Neural cell (in vitro differentiated cells): ENCODE data around the gene TTLL12. TPM values are rescaled to one million over a fixed set of nuclear protein-coding genes. Genes with fewer than 3 reads are reported as not detected.

ENCODE experiments used
- H2AFZ ChIP-seq: fragments of 200-600, 300-800 bp; sonication (generic), shearing (Covaris generic); 2 replicates; pipeline ENCODE4 v1.6.0; 2014; ENCODE audit warnings: low read depth, mild to moderate bottlenecking, antibody characterized with exemption, low read length, moderate library complexity
- H3F3A ChIP-seq: fragments of 200-600 bp; shearing (Covaris generic); 2 replicates; pipeline ENCODE4 v1.6.1; 2016; ENCODE audit warnings: mild to moderate bottlenecking, moderate library complexity, mixed read lengths, antibody characterized with exemption, low read length; ENCODE audit not compliant: insufficient read depth, poor library complexity, severe bottlenecking
- H3K27ac ChIP-seq: fragments of 200-600, 300-800 bp; sonication (generic), shearing (Covaris generic); 2 replicates; pipeline ENCODE4 v1.5.1; 2014; ENCODE audit warnings: mild to moderate bottlenecking, low read length, moderate library complexity
- H3K27me3 ChIP-seq: fragments of 300-800, 200-600 bp; sonication (generic), shearing (Covaris generic); 2 replicates; pipeline ENCODE4 v1.6.0; 2014; ENCODE audit warnings: mild to moderate bottlenecking, low read depth, low read length, moderate library complexity; ENCODE audit not compliant: insufficient read depth
- H3K36me3 ChIP-seq: fragments of 300-800, 200-600 bp; sonication (generic), shearing (Covaris generic); 2 replicates; pipeline ENCODE4 v1.5.1; 2014; ENCODE audit warnings: mild to moderate bottlenecking, antibody characterized with exemption, low read length, moderate library complexity; ENCODE audit not compliant: insufficient read depth
- H3K4me2 ChIP-seq: fragments of 300-800, 200-600 bp; sonication (generic), shearing (Covaris generic); 2 replicates; pipeline ENCODE4 v1.6.0; 2014; ENCODE audit warnings: mild to moderate bottlenecking, low read length
- H3K4me3 ChIP-seq: fragments of 300-800, 200-600 bp; sonication (generic), shearing (Covaris generic); 2 replicates; pipeline ENCODE4 v1.5.1; 2014; ENCODE audit warnings: mild to moderate bottlenecking, low read length, moderate library complexity
- H3K79me2 ChIP-seq: fragments of 200-600 bp; shearing (Covaris generic); replicated peaks from 2 replicates; pipeline ENCODE4 v1.6.0; 2014; ENCODE audit warnings: mild to moderate bottlenecking, low read length, moderate library complexity; ENCODE audit not compliant: insufficient read depth
- H3K9ac ChIP-seq: fragments of 300-800, 200-600 bp; sonication (generic), shearing (Covaris generic); 2 replicates; pipeline ENCODE4 v1.6.1; 2016; ENCODE audit warnings: mild to moderate bottlenecking, low read length, mixed read lengths
- H3K9me2 ChIP-seq: fragments of 200-600 bp; shearing (Covaris generic); 2 replicates; pipeline ENCODE4 v1.6.1; 2016; ENCODE audit warnings: mild to moderate bottlenecking, low read length, mixed read lengths; ENCODE audit not compliant: insufficient read depth
- H3K9me3 ChIP-seq: fragments of 200-600, 300-800 bp; sonication (generic), shearing (Covaris generic); 2 replicates; pipeline ENCODE4 v1.6.1; 2016; ENCODE audit warnings: mild to moderate bottlenecking, mixed run types, low read length, moderate library complexity, mixed read lengths
- H4K20me1 ChIP-seq: fragments of 200-600 bp; shearing (Covaris generic); 2 replicates; pipeline ENCODE4 v1.6.1; 2016; ENCODE audit warnings: mild to moderate bottlenecking, mixed run types; ENCODE audit not compliant: insufficient read depth
- CTCF ChIP-seq: fragments of 450-650 bp; IDR thresholded peaks from 2 replicates; pipeline ENCODE4 v1.5.1; 2014; ENCODE audit warnings: antibody characterized with exemption, mild to moderate bottlenecking, moderate library complexity; ENCODE audit not compliant: poor library complexity, severe bottlenecking
- EP300 ChIP-seq: fragments of 450-650 bp; conservative IDR thresholded peaks from 2 replicates; pipeline ENCODE4 v1.6.1; 2014; ENCODE audit warnings: antibody characterized with exemption, mild to moderate bottlenecking, moderate library complexity; ENCODE audit not compliant: poor library complexity, severe bottlenecking
- EZH2 ChIP-seq: fragments of 200-600, 300-800 bp; shearing (Covaris generic), sonication (generic); IDR thresholded peaks from 2 replicates; pipeline ENCODE4 v1.6.1; 2014; ENCODE audit warnings: antibody characterized with exemption, low read length, borderline replicate concordance, mild to moderate bottlenecking; ENCODE audit not compliant: insufficient read depth, poor library complexity, severe bottlenecking
- MXI1 ChIP-seq: fragments of 450-650 bp; conservative IDR thresholded peaks from 2 replicates; pipeline ENCODE4 v1.6.1; 2014; ENCODE audit warnings: antibody characterized with exemption, mild to moderate bottlenecking; ENCODE audit not compliant: poor library complexity, severe bottlenecking
- POLR2AphosphoS5 ChIP-seq: IDR thresholded peaks from 2 replicates; pipeline ENCODE4 v1.6.1; 2012
- RAD21 ChIP-seq: fragments of 450-650 bp; conservative IDR thresholded peaks from 2 replicates; pipeline ENCODE4 v1.6.1; 2014; ENCODE audit warnings: antibody characterized with exemption, mild to moderate bottlenecking, moderate library complexity
- REST ChIP-seq: IDR thresholded peaks from 2 replicates; pipeline ENCODE4 v1.6.1; 2012; ENCODE audit warnings: borderline replicate concordance
- SMC3 ChIP-seq: fragments of 450-650 bp; conservative IDR thresholded peaks from 2 replicates; pipeline ENCODE4 v1.6.1; 2014; ENCODE audit warnings: antibody characterized with exemption, mild to moderate bottlenecking, moderate library complexity; ENCODE audit not compliant: poor library complexity
- TAF1 ChIP-seq: IDR thresholded peaks from 2 replicates; pipeline ENCODE4 v1.6.1; 2012; ENCODE audit warnings: low read depth
- polyA plus RNA-seq: library from polyadenylated mRNA; depleted of rRNA; stranded (reverse); fragments of >200 nt; gene quantifications from 2 replicates; pipeline ENCODE4 v1.2.3, GENCODE V29; 2014

The TTLL12 gene
- polyA plus RNA-seq, 1 donor from 2014 or later: 22.2 TPM

GRCh38 chr22:43159484-43160178 is 27.3 kb downstream of the TTLL12 start:
- Histone ChIP-seq H4K20me1 (no peaks in the 10 kb centered on the region), H3K36me3 (no peaks in the 10 kb centered on the region), H3K27ac (no peak overlapping the region), H3K27me3 (no peaks in the 10 kb centered on the region), H3K9ac (no peak overlapping the region), H3K79me2 (no peaks in the 10 kb centered on the region), H3K9me2 (no peaks in the 10 kb centered on the region), H3K4me2 (no peak overlapping the region), H3F3A (no peaks in the 10 kb centered on the region), H3K4me3 (no peak overlapping the region), H3K9me3 (no peaks in the 10 kb centered on the region), H2AFZ (no peak overlapping the region)
- TF ChIP-seq RAD21 (no peak), SMC3 (no peak), CTCF (peak; percentile 18), REST (no peak), POLR2AphosphoS5 (no peak), EZH2 (no peak)

GRCh38 chr22:43158778-43159483 is 28.0 kb downstream of the TTLL12 start:
- H3K4me3 ChIP-seq: no peak overlapping the region
- no peak overlapping the region for H2AFZ ChIP-seq
- H4K20me1 ChIP-seq: no peaks in the 10 kb centered on the region
- no peak for TF ChIP-seq EP300
- TF ChIP-seq SMC3: no peak
- no peak for TF ChIP-seq POLR2AphosphoS5
- TF ChIP-seq REST: no peak
- TF ChIP-seq CTCF: no peak
- TF ChIP-seq EZH2: no peak
- no peak for TF ChIP-seq TAF1
- no peak for TF ChIP-seq RAD21
- TF ChIP-seq MXI1: no peak
- H3K27me3 ChIP-seq: no peaks in the 10 kb centered on the region
- H3K36me3 ChIP-seq: no peaks in the 10 kb centered on the region
- H3K9me3 ChIP-seq: no peaks in the 10 kb centered on the region
- H3K9ac ChIP-seq: no peak overlapping the region
- no peaks in the 10 kb centered on the region for H3K79me2 ChIP-seq
- no peak overlapping the region for H3K27ac ChIP-seq
- H3K9me2 ChIP-seq: no peaks in the 10 kb centered on the region
- H3F3A ChIP-seq: no peaks in the 10 kb centered on the region
- H3K4me2 ChIP-seq: no peak overlapping the region
